ENCODE results near the gene NRBP1. TPM values are rescaled to one million over a fixed set of nuclear protein-coding genes. Genes with fewer than 3 reads are reported as not detected.
"Not testable (repeated sequence)": the region's sequence is repeated elsewhere in the genome, so short reads cannot be mapped to it uniquely, and the experiment has no call there.

NRBP1 gene
- polyA plus RNA-seq, 1 donor, result 118 TPM

DNA sequence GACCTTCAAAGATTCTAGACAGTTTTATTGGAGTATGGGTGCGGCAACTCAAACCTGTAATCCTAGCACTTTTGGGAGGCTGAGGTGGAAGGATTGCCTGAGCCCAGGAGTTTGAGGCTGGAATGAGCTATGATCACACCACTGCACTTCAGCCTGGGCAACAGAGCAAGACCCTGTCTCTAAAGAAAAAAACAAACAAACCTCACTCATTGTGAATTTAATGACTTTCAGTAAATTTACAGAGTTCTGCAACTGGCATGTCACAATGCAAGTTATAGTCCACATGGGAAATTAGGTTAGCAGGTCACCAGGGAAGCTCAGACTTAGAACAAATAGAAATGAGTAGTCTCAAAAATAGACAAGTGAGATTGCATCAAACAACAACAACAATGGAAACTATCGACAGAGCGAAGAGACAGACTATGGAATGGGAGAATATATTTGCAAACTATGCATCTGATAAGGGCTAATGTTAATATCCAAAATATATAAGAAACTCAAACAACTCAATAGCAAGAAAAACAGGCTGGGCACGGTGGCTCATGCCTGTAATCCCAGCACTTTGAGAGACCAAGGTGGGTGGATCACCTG lies 6.7 kb upstream of the NRBP1 start:
- DNase-seq (ENCODE audit: low read depth), result no peak

DNA sequence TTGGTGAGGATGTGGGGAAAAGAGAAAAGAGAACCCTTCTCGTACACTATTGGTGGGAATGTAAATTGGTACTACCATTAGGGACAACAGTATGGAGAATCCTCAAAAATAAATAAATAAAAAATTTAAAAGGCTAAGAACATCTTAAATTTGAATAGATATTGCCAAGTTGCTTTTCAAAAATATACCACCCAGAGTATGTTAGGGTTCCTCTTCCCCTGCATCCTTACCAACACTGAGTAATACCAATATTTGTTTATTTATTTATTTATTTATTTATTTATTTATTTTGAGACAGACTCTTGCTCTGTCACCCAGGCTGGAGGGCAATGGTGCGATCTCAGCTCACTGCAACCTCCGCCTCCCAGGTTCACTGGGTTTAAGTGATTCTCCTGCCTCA lies 5.5 kb upstream of the NRBP1 start:
- no peak for DNase-seq (ENCODE audit: low read depth)

DNA sequence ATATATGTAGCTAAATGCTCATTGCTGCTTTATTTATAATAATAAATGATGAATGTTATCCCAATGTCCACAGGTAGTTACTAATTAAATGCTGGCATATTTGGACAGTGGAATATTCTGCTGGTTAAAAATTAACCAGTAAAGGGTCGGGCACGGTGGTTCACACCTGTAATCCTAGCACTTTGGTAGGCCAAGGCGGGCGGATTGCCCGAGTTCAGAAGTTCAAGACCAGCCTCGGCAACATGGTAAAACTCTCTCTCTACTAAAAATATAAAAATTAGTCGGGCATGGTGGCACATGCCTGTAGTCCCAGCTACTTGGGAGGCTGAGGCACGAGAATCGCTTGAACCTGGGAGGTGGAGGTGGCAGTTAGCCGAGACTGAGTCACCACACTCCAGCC lies 3.4 kb upstream of the NRBP1 start:
- not testable (repeated sequence) for DNase-seq (ENCODE audit: low read depth)

DNA sequence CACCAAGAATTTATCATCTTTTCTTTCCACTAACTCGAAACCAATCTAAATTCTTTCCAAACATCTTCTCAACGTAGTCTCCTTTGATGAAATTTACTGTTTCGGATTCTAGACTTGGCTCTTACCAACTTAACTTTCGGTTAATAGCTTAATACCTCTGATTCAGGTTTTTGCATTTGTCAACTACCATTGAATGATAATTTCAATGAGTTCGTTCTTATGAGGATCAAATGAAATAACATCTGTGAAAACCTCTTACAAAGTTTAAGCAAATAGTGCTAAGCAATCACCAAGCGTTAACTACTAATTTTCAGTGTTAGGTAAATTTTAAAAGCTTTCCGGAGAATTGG lies 593 bp upstream of the NRBP1 start:
- no peak for DNase-seq (ENCODE audit: low read depth)

DNA sequence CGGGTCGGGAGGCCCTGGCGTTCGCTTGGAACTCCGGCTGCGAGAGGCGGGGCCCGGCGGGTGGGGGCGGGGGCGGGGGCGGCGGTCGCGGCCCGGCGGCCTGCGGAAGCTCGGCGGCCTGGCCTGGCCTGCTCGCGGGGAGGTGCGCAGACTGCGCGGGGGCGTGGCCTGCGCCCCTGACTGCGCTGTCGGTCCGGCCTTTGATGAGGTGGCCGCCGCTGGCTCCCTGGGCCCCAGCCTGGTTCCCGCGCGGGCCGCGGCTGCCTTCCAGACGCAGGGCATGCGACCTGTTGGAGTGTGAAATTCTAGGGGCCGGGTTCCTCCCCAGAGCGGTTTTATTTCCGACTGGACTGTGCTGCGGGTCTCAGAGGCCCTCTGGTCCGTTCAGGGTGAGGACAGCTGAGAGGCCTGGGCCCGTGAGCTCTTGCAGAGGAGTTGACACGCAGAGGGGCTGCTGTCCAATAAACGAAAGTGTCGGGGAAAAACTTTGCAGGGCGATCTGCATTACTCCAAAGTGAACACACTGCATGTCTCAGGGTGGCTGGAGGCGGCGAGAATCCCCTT lies 629 bp downstream of the NRBP1 start:
- peak; percentile 74 for DNase-seq (ENCODE audit: low read depth)

DNA sequence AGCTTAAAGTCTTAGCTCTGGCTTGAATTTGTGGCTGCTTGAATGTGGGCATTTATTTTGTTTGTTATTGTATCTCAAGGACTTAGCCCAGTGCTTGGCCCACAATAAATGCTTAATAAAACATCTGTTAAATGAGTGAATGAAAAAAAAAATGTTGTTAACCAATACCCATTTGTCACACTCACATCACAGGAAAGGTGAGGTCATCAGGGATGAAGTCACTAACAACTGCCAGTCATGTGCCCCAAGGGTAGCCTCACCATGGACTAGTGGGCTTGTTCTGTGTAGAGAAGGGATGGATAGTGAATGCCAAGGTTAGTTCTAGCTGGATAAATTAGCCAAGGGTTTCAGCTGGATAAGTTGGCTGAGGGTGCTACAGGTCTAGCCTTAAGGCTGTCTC lies 3.0 kb downstream of the NRBP1 start:
- DNase-seq (ENCODE audit: low read depth), result no peak

DNA sequence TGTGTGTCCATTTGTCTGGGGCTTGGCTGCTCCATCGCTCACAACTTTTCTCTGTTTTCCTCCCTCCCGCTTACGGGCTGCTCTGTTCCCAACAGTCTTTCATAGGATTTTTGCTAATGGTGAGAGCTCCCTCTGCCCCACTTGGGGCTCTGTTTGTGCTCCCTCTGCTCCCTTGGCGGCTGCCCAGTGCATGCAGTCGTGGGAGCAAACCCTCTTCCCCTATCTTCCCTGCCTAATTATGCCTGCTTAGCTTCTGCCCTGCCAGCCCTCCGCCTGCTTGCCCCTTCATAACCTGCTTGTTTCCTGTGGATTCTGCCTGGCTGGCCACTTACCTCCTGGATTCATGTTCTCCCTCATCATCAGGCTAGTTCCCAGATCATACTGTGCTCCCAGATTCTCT lies 7.2 kb downstream of the NRBP1 start:
- DNase-seq (ENCODE audit: low read depth), result no peak

DNA sequence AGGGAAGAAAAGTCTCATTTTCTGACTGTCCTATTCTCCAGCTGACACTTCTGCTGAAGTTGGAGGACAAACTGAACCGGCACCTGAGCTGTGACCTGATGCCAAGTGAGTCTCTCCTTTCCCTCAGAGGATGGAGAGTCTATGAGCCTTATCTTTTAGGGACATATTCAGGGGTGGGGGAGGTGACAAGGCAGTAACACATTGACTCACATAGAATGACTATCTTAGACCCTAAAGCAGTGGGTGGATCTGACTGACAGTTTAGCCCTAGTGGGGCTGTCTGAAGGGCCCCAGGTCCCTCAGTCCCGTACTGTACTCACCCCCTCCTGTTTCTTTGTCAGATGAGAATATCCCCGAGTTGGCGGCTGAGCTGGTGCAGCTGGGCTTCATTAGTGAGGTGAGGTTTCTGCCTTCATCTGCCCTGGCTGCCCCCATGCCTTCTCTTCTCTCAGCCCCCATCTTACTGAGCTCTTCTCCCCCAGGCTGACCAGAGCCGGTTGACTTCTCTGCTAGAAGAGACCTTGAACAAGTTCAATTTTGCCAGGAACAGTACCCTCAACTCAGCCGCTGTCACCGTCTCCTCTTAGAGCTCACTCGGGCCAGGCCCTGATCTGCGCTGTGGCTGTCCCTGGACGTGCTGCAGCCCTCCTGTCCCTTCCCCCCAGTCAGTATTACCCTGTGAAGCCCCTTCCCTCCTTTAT lies 12.9 kb downstream of the NRBP1 start:
- no peak for DNase-seq (ENCODE audit: low read depth)

DNA sequence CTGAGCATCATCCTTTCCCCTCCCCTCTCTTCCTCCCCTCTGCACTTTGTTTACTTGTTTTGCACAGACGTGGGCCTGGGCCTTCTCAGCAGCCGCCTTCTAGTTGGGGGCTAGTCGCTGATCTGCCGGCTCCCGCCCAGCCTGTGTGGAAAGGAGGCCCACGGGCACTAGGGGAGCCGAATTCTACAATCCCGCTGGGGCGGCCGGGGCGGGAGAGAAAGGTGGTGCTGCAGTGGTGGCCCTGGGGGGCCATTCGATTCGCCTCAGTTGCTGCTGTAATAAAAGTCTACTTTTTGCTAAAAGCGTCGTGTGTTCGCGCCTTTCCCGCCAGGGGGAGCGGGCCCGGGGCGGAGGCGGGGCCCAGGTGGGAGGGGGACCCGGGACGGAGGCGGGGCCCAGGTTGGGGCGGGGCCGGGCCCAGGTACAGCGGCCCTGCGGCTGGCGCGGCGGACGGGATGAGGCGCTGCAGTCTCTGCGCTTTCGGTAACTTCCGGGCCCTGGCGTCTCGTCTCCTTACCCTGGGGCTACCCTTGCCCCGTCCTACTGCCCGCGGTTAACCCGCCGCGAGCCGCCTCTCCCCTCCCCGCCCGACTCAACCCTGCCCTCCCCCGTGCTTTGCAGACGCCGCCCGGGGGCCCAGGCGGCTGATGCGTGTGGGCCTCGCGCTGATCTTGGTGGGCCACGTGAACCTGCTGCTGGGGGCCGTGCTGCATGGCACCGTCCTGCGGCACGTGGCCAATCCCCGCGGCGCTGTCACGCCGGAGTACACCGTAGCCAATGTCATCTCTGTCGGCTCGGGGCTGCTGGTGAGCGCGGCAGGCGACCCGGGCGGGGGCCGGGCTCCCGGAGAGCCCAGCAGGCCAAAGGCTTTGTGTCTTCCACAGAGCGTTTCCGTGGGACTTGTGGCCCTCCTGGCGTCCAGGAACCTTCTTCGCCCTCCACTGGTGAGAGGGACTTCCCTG lies 13.8 kb downstream of the NRBP1 start, which contains the start of gene KRTCAP3:
Gene KRTCAP3 (plus strand): TSS at position 424 of the 962 bp plus-strand sequence. CDS start 32 bp downstream, at position 456.
- DNase-seq (ENCODE audit: low read depth), result no peak

DNA sequence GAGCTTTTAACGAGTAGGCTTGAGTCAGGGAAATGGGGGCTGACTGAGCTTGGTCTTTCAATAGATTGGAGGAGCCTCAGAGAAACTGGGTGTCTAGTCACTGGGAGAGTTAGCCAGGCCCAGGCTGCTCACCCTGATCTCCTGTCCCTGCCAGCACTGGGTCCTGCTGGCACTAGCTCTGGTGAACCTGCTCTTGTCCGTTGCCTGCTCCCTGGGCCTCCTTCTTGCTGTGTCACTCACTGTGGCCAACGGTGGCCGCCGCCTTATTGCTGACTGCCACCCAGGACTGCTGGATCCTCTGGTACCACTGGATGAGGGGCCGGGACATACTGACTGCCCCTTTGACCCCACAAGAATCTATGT lies 14.5 kb downstream of the NRBP1 start:
- DNase-seq (ENCODE audit: low read depth), result no peak

DNA sequence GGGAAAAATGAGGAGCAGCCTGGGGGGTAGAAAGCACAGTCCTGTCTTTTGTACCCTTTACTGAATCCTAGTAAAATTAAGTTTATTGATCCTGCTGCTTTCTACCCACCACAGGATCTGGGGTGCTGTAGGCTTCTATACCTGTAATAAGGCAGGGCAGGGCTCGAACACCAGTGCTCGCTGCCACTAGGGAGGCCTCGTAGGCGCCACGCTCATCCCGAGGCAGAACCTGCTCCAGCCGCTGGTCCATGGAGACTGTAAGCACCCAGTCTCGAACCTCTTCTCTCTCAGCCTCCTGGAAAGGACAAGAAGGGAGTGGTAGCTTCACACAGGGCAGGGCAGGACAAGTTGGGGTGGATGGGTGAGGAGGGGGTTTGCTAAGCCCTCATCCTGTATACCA lies 16.7 kb downstream of the NRBP1 start:
- DNase-seq (ENCODE audit: low read depth), result no peak

DNA sequence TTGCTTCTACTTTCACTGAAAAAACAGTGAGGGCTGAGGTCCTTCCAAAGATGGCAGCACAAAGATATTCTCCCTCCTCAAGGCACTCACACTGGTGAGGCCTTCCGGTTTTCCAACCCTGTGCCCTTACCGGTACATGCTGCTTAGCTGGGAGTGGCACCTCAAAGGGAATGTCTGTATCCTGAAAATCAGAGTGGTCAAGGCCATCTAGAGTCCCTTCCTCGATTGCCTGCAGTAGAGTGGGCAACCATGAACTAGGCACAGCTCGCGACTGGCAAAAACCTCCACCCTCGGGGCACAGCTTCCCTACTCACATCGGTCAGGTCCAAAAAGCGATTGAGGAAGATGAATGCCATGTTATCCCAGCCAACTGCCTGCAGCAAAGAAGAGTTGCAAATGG lies 17.2 kb downstream of the NRBP1 start:
- no peak for DNase-seq (ENCODE audit: low read depth)

DNA sequence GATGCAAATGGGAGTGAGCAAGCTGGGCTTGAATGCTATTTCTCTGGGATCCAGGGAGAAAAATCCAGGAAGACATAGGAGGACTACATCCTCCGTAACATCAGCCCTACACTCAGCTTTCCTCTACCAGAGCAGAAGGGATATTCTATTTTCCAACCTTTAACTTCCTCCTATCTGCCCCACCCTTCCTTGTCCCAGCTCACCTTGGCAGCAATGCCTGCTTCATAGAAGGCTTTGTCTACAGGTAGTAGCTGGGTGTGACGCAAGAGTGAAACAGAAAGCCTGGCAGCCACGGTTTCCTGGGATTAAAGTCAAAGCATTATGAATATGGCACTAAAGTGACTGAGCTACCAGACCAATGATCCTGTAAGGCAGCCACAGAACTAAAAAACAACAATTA lies 17.6 kb downstream of the NRBP1 start:
- DNase-seq (ENCODE audit: low read depth), result no peak

DNA sequence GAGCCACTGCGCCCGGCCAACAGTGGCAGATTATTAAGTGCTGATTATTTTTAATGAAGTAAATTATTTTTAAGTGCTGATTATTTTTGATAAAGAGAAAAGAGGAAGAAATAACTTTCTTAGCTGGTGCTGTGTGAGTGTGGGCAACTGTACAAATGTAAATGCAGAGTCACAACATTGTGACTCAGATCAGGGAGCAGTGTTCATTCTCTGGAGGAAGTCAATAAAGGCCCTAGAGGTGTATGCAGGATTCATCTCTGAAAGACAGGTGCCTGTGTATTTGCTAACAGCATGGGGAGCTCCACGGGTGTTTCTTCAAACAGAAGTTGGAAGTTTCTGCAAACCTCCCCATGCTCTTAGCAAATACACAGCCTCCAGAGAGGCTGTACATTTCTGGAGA lies 19.9 kb downstream of the NRBP1 start:
- DNase-seq (ENCODE audit: low read depth), result no peak

DNA sequence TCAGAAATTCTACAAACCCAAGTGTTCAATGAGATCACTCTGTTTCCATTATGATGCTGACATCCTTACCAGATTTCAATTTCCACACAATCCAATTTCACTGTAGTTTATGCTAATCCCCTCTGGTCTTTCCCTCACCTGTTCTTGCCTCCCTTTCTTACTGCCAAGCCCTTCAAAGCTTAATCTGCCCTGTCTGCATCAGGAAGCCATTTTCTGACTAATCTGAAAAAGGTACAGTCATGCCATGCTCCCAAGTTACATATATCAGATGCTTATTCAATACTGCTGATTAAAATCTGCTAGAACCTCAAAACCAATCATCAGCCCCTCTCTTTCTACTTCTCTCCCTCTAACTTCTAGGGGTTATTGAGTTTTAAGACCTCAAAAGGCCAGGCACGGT lies 22.7 kb downstream of the NRBP1 start:
- DNase-seq (ENCODE audit: low read depth), result no peak

DNA sequence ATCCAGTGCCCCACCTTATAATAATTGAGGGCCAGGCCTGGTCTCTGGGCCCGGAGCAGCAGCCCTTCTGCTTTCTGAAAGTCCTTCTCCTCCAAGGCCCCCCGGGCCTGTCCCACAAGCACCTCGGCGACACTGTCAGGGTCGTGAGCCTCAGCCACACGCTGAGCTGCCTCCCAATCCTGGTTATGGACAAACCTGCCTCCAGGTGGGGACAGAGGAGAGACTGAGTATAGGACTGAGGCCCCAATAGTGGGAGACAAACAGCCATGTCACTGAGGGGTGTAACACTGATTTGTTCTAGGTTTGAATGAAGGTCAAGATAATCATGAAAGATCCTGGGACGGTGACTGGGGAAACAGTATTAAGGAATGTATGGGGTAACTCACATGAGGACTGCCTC lies 25.5 kb downstream of the NRBP1 start:
- no peak for DNase-seq (ENCODE audit: low read depth)

DNA sequence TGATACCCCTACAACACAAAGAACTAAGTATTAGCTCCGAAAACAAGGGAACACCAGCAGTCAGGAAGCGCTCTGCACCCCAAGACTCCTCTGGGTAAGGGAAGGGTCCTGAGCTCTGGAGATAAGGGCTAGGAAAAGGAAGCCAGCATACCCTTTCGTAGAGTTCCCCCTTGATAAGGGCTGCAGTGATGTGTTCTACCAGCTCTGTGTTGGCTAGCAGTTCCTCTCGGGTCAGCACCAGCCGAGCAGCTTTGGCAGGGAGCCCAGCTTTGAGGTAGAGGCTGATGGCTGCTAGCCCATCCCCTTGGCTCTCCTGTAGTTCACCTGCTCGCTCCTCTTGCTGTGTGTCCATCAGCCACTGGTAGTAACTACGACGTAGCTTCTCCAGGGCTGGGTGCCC lies 32.7 kb downstream of the NRBP1 start:
- DNase-seq (ENCODE audit: low read depth), result no peak

DNA sequence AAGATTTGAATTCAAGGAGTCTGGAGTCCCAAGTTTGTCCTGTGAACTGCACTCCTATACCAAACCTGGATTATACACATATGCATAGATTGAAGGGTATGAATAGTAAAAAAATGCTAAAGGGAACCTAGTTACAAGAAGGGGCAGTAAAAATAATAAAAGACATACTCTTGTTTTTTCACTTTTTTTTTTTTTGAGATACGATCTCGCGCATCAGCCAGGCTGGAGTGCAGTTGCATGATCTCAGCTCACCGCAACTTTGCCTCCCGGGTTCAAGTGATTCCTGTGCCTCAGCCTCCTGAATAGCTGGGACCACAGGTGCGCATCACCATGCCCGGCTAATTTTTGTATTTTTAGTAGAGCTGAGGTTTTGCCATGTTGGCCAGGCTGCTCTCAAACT lies 36.0 kb downstream of the NRBP1 start:
- DNase-seq (ENCODE audit: low read depth), result no peak

DNA sequence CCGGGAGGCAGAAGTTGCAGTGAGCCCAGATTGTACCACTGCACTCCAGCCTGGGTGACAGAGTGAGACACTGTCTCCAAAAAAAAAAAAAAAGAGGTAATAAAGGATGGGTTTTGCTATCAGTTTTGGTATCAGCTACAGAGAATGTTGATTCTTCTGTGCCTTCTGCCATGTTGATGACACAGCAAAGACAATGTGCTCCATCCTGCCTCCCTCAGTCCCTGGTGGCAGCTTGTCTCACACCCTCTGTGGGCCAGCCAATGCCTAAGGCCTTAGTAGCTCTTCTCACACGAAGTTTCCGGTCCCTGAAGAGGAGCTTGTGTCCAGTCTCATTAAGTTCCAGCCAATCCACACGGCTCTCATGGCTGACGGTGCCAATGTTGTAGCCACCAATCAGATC lies 43.5 kb downstream of the NRBP1 start:
- no peak for DNase-seq (ENCODE audit: low read depth)

DNA sequence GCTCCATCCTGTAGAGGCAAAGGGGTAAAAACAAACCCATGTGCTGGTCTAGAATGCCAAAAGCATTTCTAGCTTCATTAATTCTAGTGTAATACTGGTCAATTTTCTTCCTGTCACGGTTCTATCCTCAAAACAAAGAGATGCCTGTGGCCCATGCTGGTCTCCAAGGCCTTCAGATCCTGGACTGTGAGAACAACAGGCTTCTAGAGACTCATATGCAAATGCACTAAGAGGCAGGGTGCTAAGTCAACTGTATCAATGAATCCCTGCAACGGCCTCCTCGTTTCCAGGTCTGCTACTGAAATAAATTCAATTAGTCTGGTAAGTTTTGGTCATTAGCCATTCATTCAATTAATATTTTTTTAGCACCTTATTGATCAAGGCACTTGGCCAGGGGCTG lies 57.1 kb downstream of the NRBP1 start:
- DNase-seq (ENCODE audit: low read depth), result no peak

DNA sequence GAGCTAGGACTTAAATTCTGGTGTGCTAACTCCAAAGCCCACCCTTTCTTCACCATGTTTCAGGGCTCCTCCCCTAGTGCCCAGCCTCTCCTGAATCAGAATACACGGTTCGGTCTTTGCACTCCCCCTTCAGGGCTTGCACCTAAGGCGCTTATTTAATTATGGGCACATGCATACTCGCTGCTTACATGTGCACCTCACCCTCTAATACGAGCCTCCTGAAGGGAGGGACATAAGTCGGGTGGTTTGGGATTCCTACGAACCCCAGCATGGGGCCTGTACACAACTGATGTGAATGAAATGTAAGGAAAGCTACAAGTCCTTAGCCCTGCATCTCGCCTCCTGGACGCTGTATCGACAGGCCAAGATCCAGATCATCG lies 60.7 kb downstream of the NRBP1 start:
- DNase-seq (ENCODE audit: low read depth), result no peak

All from forelimb muscle (tissue), 1 donor.